Endodermal cell (in vitro differentiated cells): Measurements from ENCODE around the gene NEU3. TPM values are rescaled to one million over a fixed set of nuclear protein-coding genes. Genes with fewer than 3 reads are reported as not detected.

ENCODE experiments used
- DNase-seq: peaks from one replicate; pipeline ENCODE4 v3.0.0-alpha.2; 2017
- H3K27ac ChIP-seq: 2 replicates; pipeline ENCODE4 v1.5.1; 2013; ENCODE audit warnings: mild to moderate bottlenecking, low read depth, low read length, moderate library complexity
- H3K27me3 ChIP-seq: 2 replicates; pipeline ENCODE4 v1.6.1; 2013; ENCODE audit warnings: mild to moderate bottlenecking, low read length, moderate library complexity; ENCODE audit not compliant: insufficient read depth, control insufficient read depth, poor library complexity, severe bottlenecking
- H3K36me3 ChIP-seq: 2 replicates; pipeline ENCODE4 v1.7.0; 2013; ENCODE audit warnings: mild to moderate bottlenecking, low read length, moderate library complexity; ENCODE audit not compliant: control insufficient read depth, insufficient read depth
- H3K4me1 ChIP-seq: one replicate; pipeline ENCODE4 v1.7.0; 2013; ENCODE audit warnings: low read length; ENCODE audit not compliant: control insufficient read depth, insufficient read depth
- H3K4me3 ChIP-seq: 2 replicates; pipeline ENCODE4 v1.5.1; 2013; ENCODE audit warnings: mild to moderate bottlenecking, low read length, moderate library complexity
- H3K9ac ChIP-seq: 2 replicates; pipeline ENCODE4 v1.6.1; 2013; ENCODE audit warnings: mild to moderate bottlenecking, low read length, moderate library complexity; ENCODE audit not compliant: poor library complexity, severe bottlenecking; ENCODE audit errors: extremely low read depth
- H3K9me3 ChIP-seq: 2 replicates; pipeline ENCODE4 v1.6.1; 2013; ENCODE audit warnings: mild to moderate bottlenecking, low read length, moderate library complexity; ENCODE audit not compliant: control insufficient read depth
- H3K27ac Mint-ChIP-seq: 2 replicates; pipeline ENCODE4 v1.8.0; 2020; ENCODE audit warnings: mixed read lengths
- H3K27me3 Mint-ChIP-seq: 2 replicates; pipeline ENCODE4 v1.8.0; 2021; ENCODE audit warnings: mild to moderate bottlenecking, mixed read lengths; ENCODE audit not compliant: insufficient read depth
- H3K36me3 Mint-ChIP-seq: 2 replicates; pipeline ENCODE4 v1.8.0; 2020; ENCODE audit warnings: low read depth, mixed read lengths
- H3K4me1 Mint-ChIP-seq: 2 replicates; pipeline ENCODE4 v1.8.0; 2020; ENCODE audit warnings: mixed read lengths
- H3K4me3 Mint-ChIP-seq: 2 replicates; pipeline ENCODE4 v1.8.0; 2020; ENCODE audit warnings: mild to moderate bottlenecking, moderate library complexity, mixed read lengths
- H3K9me3 Mint-ChIP-seq: 2 replicates; pipeline ENCODE4 v1.8.0; 2020; ENCODE audit warnings: mild to moderate bottlenecking, mixed read lengths
- WGBS, 2 experiments: methylation state at CpG; one replicate each; pipeline versions ENCODE4 v1.1.5 to v1.1.7; 2013; ENCODE audit warnings: missing lambda C conversion rate in 2 of 2, mixed read lengths in 1 of 2; ENCODE audit not compliant: insufficient coverage in 1 of 2, insufficient read length in 1 of 2; 5-methylcytosine and 5-hydroxymethylcytosine counted together
- total RNA-seq, 2 donors: library from RNA; stranded (reverse); fragmentation: NEBNext Ultra II Directional in 1 of 2; extraction: Animal tissue kit (Norgen Biotek cat#: 25700) in 1 of 2; gene quantifications; 2 replicates in 1 of 2; 3 replicates in 1 of 2; pipeline ENCODE4 v1.2.1, GENCODE V29; 2021
- TF ChIP-seq, protein P1 (sequence below): fragments of 200-600 bp; sonication (generic); conservative IDR thresholded peaks from 2 replicates; pipeline ENCODE4 v1.5.0; 2021; ENCODE audit warnings: antibody characterized with exemption, mild to moderate bottlenecking

Gene NEU3
- total RNA-seq, 2 donors from 2014 or later, result 9.1 to 10.8 TPM

DNA sequence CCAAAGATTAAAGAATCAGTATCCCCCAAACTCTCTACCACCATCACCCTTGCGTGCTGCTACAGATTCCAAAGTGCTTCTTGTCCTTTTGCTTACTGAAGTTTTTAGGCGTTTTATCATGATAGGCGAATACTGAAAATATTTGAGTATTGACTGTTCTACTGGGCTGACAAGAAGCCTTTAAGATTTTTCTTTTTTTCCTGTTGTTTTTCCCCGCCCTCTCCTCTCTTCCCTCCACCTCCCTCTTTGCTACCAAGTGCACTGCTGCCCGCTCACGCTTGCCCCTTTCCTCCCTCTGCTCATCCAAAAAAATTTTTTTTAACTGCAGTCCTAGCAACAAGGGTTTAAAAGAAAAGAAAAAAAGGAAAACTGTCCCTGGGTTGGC, 39.0 kb upstream of the NEU3 start:
- Mint-ChIP-seq H3K9me3 (no peaks in the 10 kb centered on the region), H3K36me3 (peaks cover 18% of the 10 kb centered on the region), H3K4me3 (peak overlapping the region; percentile 96), H3K27ac (peak overlapping the region; percentile 99), H3K4me1 (peaks cover 12% of the 10 kb centered on the region), H3K27me3 (no peaks in the 10 kb centered on the region)
- Histone ChIP-seq H3K36me3 (peaks cover 29% of the 10 kb centered on the region), H3K27ac (no peak overlapping the region), H3K4me3 (peak overlapping the region; percentile 100), H3K27me3 (no peaks in the 10 kb centered on the region), H3K9me3 (peaks cover 5% of the 10 kb centered on the region), H3K4me1 (no peaks in the 10 kb centered on the region), H3K9ac (peak overlapping the region; percentile 93)
- TF ChIP-seq, protein P1, sequence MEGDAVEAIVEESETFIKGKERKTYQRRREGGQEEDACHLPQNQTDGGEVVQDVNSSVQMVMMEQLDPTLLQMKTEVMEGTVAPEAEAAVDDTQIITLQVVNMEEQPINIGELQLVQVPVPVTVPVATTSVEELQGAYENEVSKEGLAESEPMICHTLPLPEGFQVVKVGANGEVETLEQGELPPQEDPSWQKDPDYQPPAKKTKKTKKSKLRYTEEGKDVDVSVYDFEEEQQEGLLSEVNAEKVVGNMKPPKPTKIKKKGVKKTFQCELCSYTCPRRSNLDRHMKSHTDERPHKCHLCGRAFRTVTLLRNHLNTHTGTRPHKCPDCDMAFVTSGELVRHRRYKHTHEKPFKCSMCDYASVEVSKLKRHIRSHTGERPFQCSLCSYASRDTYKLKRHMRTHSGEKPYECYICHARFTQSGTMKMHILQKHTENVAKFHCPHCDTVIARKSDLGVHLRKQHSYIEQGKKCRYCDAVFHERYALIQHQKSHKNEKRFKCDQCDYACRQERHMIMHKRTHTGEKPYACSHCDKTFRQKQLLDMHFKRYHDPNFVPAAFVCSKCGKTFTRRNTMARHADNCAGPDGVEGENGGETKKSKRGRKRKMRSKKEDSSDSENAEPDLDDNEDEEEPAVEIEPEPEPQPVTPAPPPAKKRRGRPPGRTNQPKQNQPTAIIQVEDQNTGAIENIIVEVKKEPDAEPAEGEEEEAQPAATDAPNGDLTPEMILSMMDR, result no peak
- DNase-seq, result no peak
- WGBS, 2 experiments, result 1% methylated on average over 5 of the region's 6 CpGs; no CpG with 5 or more reads in 1 of the 2 experiments

DNA sequence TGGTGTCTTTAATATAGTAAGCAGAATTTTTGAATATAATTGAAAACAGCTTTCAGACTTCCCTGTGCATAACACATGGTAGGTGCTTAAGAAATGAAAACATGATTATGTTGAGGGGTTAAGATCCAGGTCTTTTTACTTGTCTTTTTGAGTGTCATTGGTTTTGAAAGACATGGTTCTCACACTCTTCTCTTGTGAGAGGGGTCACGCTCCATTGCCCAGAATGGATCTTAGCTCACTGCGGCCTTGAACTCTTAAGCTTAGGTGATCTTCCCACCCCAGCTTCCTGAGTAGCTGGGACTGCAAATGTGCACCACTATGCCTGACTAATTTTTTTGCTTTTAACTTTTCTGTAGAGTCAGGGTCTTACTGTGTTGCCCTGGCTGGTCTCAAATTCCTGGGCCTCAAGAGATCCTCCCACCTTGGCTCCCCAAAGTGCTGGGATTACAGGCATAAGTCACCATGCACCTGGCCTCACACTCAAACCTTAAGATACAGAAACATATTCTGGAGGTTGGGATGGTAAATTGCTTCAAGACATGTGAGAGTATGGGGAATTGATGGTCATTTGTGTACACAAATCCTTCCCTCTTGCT, 38.3 kb upstream of the NEU3 start:
- Mint-ChIP-seq H3K9me3 (no peaks in the 10 kb centered on the region), H3K4me1 (peaks cover 12% of the 10 kb centered on the region), H3K36me3 (peaks cover 24% of the 10 kb centered on the region), H3K27me3 (no peaks in the 10 kb centered on the region), H3K27ac (no peak overlapping the region), H3K4me3 (peak overlapping the region; percentile 96)
- Histone ChIP-seq H3K9ac (peak overlapping the region; percentile 93), H3K4me1 (no peaks in the 10 kb centered on the region), H3K36me3 (peaks cover 36% of the 10 kb centered on the region), H3K4me3 (peak overlapping the region; percentile 100), H3K27ac (no peak overlapping the region), H3K9me3 (peaks cover 5% of the 10 kb centered on the region), H3K27me3 (no peaks in the 10 kb centered on the region)
- no peak for DNase-seq
- TF ChIP-seq, protein P1, result no peak
- WGBS, 2 experiments, result 91 to 100% methylated on average over 2 of the region's 2 CpGs

DNA sequence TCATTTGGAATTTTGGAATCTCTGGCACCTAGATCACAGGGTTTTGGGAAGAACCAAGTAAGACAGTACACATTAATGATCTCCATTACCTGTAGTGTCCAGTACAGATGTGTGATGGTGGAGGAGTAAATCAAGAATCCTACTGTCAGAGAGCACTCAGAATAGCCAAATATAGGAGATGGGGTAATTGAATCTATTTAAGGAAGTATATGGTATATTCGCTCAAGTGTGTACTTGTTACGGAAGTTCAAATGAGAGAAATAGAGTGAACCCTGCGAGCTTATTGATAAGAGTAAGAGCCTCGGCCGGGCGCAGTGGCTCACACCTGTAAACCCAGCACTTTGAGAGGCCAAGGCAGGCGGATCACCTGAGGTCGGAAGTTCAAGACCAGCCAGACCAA, 37.5 kb upstream of the NEU3 start:
- Mint-ChIP-seq H3K9me3 (no peaks in the 10 kb centered on the region), H3K36me3 (peaks cover 24% of the 10 kb centered on the region), H3K27me3 (no peaks in the 10 kb centered on the region), H3K4me3 (no peak overlapping the region), H3K4me1 (peaks cover 17% of the 10 kb centered on the region), H3K27ac (no peak overlapping the region)
- 91 to 97% methylated on average over 5 to 8 of the region's 8 CpGs for WGBS, 2 experiments
- H3K9ac ChIP-seq, result no peak overlapping the region
- H3K36me3 ChIP-seq, result peaks cover 36% of the 10 kb centered on the region
- H3K4me1 ChIP-seq, result no peaks in the 10 kb centered on the region
- no peaks in the 10 kb centered on the region for H3K27me3 ChIP-seq
- TF ChIP-seq, protein P1, result no peak
- H3K27ac ChIP-seq, result no peak overlapping the region
- H3K4me3 ChIP-seq, result no peak overlapping the region
- no peak for DNase-seq
- peaks cover 5% of the 10 kb centered on the region for H3K9me3 ChIP-seq
